ENCODE results near the gene SV2A.
"Not testable (repeated sequence)": the region's sequence is repeated elsewhere in the genome, so short reads cannot be mapped to it uniquely, and the experiment has no call there.

SV2A gene

DNA sequence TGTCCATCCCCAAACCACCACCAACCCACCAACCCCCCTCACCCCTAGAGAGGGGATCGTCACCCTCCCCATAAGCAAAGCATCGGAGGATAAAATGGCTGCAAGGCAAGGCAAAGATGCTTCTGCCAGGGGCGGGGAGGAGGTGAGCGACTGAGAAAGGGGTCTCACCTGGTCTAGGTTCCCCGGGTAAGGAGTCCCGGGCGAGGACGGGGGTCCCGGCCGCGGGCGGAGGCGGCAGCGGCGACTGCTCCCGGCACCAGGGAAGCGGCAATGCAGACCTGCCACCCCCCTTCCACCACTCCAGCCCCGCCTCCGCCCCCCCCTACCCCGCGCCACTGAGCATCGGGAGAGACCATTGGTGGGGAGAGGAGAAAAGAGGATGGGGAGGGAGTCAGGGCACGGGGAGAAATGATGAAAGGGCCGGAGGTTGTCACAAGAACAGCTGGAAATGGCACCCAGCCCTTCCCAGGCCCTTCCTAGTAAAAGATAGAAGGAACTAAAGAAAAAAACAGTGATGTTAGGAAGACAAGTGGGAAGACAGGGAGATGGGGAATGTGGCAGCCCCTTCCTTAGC, at the start of gene SV2A:
Gene SV2A, minus strand, starts transcription at position 274 of the 574 bp plus-strand sequence. CDS start 4,004 bp downstream, outside the sequence.
- no peak for DNase-seq

DNA sequence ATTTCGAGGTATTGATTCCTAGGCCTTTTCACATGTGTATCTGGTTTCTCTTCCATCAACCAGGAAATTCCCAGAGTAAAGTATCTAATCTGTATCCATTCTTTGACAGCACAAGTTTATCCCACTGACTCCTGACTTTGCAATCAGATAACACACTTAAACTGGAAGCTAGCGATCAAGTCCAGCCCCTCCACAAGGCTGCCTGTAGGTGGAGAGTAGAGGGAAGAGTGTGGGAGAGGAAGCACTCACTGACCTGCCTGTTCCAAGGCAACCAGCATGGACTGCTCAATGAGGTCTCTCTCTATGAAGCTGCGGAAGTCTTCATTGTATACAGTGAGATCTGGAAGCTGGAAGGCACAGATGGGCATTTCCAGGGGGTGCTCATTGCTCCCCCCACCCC, 49.4 kb upstream of the SV2A start:
- no peak for DNase-seq

GRCh38 chr1:149966405-149966804, 48.8 kb upstream of the SV2A start:
- DNase-seq: no peak

- no peak for DNase-seq
These were observed 47.8 kb upstream of the SV2A start for GRCh38 chr1:149965440-149965839.

GRCh38 chr1:149963358-149963757, 45.7 kb upstream of the SV2A start:
- DNase-seq: no peak

DNA sequence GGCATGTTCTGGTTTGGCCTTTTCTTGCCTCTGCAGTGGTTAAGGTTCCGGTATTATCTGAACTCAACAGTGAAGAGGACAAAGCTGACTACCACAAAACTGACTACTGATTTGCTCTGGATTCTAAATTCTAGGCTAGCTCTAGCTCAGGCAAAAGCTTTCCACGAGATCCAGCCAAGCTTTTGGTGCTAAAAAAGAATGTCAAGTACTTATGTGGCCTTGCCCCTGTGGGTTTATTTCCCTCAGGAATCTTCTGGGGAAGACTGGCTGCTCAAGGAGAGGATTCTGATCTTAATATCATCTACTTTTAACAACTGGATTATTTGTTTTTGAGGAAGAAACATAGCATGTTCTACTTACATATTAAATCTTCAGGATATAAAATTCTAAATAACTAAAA, 45.1 kb upstream of the SV2A start:
- DNase-seq: no peak

DNA sequence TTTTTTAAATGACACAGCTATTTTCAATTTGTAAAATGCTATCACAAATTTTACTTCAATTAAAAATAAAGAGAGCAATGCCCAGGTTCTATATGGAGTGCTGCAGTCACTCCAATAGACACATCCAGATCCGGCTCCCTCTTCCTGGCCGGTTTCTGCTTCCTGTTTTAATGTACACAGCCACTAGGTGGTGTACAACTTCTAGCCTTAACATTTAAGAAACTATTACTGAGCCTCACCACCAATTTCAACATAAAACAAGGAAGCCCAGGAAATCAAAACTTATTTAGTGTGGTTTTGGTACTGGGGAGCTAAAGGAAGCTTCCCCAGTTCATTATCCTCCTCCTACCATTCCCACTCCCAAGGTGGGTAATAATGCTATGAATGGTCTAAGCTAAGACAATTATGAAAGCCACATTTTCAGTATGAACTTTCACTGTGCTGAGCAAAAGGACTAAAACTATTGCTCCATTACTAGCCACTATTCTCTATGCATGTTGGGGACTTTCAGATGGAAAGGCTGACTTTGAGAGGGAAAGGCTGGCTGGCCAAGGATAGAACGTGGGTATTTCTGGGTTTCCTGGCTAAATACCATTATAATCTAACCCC, 44.5 kb upstream of the SV2A start:
- DNase-seq: no peak

- DNase-seq: not testable (repeated sequence)
These were observed 39.9 kb upstream of the SV2A start for GRCh38 chr1:149957548-149957947.

- no peak for DNase-seq
These were observed 32.3 kb upstream of the SV2A start for GRCh38 chr1:149949911-149950310.

DNA sequence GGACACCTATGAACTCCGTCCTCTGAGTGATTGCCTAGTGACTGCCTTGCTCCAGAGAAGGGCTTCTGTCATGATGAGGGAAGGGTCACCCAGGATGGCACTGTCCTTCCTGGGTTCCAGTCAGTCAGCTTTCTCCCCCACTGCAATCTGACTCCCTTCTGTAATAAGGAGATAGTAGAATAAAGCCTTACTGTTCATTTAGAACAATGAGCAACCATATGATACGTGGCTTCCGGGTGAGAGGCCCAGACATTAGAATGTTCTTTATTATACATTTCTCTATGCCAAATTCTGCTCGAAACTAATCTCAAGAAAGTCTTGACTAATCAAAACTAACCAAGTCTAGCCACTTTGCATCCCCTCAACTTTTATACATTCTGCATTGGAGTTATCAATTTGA, 27.6 kb upstream of the SV2A start:
- no peak for DNase-seq

- no peak for DNase-seq
These were observed 25.2 kb upstream of the SV2A start for GRCh38 chr1:149942885-149943284.

DNA sequence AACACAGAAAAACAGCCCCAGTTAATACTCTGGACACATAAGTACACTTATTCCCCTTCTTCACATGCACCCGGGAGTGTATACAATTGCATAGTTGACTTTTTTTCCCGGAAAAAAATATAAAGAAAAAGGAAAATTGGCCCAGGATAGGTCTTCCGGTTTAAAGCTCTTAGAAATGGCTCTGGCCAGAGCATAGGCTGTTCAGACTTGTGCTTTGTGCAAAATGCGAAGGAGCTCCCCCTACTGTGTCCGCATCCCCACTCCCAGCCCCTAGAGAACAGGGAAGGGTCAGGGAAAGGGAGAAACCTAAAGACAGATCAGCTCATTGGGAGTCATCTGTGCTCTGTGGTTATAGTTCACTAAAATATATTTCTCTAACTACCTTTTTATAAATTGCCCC, 24.6 kb upstream of the SV2A start:
- DNase-seq: no peak

DNA sequence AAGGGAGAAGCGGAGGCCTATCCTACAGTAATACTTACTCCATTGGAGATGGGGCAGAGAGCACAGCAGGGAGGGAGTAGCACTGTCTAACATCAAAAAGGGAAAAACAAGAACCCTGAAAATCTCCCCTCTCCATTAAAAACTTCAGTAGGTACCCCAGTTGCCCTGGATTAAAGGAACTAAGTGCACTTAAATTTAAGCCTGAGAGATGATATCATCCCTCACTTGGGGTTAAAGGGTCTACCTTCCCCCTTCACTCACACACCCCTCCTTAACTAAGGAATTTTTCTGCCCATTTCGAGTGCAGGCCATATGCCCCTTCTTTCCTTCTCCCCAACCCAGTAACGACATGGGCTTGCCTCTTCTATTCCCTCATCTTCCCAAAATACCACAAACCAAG, 22.8 kb upstream of the SV2A start:
- DNase-seq: no peak

- not testable (repeated sequence) for DNase-seq
These were observed 21.0 kb upstream of the SV2A start for GRCh38 chr1:149938668-149939003.

DNA sequence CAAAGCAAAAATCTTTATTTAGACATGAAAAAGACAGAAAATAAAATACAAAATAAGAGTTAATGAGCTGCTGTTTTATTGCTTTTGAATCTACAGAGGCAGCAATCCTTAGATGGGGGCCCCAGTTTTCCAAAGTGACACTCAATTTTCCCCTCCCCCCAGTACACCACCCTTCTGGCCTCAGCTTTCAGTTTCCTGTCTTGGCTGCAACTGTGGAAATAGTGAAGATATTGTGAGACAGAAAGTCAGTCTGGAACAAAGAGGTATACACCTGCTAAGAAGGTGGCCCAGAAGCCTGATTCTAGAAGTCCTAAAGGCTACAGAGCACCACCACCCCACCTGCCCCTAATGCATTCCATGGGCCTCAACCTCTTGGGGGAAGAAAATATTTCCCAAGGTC, 20.1 kb upstream of the SV2A start:
- DNase-seq: no peak

GRCh38 chr1:149936992-149937705, 19.5 kb upstream of the SV2A start:
- no peak for DNase-seq

- no peak for DNase-seq
These were observed 18.7 kb upstream of the SV2A start, which contains the start of gene MTMR11 for GRCh38 chr1:149936170-149936991. Gene MTMR11, minus strand, starts transcription at chr1:149936879. Its CDS starts 232 bp downstream, at chr1:149936647.

GRCh38 chr1:149934356-149934755, 16.7 kb upstream of the SV2A start:
- DNase-seq: no peak

DNA sequence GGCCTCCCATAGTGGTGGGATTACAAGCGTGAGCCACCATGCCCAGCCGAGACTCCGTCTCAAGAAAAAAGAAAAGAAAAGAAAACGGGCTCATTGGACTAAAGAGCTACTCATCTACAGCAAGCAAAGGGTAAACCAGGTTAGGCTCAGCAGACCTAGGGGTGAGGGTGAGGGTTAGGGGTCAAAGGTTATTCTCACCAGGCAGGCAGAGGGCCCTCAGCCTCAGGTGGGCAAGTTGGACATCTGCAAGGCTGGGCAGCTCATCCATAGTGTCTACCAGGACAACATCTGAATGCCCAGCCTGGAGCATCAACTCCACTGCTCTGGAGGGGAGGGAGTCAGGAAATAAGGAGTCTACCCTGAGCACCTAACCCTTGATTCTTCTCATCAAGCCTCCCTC, 15.6 kb upstream of the SV2A start:
- DNase-seq: no peak

- DNase-seq: no peak
These were observed 14.8 kb upstream of the SV2A start for GRCh38 chr1:149932474-149932873.

DNA sequence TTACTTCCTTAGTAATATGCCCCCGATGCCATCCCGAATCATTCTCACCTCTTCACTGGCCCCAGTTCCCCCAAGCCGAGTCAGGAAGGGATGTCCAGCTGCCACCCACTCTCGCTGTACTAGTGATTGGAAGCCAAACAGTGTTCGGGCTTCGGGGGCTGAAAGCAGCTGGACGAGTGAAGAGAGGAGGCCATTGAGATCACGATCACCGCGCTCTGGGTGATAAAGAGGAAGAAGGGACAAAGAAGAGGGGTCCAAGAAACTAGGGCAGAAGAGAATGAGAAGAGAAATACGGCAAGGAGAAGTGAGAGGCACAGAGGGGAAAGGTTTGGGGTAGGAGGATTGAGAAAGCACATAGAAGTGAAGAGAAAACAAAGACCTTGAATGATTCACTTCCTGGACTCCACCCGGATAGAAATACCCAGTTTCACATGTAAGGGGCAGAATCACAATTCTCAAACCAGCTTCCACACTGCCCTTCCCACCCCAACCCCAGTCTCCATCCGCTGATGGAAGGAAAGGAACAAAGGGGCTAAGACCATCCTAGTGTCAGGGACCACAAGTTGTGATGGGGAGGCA, 13.7 kb upstream of the SV2A start:
- DNase-seq: no peak

GRCh38 chr1:149929856-149930255, 12.2 kb upstream of the SV2A start:
- DNase-seq: no peak

GRCh38 chr1:149928401-149928724, 10.7 kb upstream of the SV2A start:
- DNase-seq: no peak

All from activated CD4-positive, alpha-beta T cell treated with anti-CD3 and anti-CD28 coated beads for 1 hour (primary cell).